PFSK-1 (cell line): ENCODE results near the gene ASB12.

Experiments used
- FOXP2 ChIP-seq: optimal IDR thresholded peaks from 2 replicates; pipeline ENCODE3; 2011; ENCODE audit warnings: borderline replicate concordance, control low read depth, inconsistent platforms; ENCODE audit not compliant: insufficient read depth; ENCODE audit errors: extremely low read length, extremely low read depth
- POLR2AphosphoS5 ChIP-seq: IDR thresholded peaks from 2 replicates; pipeline ENCODE4 v1.6.1; 2012; ENCODE audit warnings: low read depth, mild to moderate bottlenecking, control low read depth, low read length, moderate library complexity
- REST ChIP-seq, 2 experiments: IDR thresholded peaks; 2 replicates each; pipeline versions ENCODE4 v1.6.1 to v1.8.0; 2011 to 2012; ENCODE audit warnings: low read depth in 2 of 2, low read length in 2 of 2, control low read depth in 1 of 2, inconsistent platforms in 1 of 2, mild to moderate bottlenecking in 1 of 2, moderate library complexity in 1 of 2; ENCODE audit not compliant: insufficient read depth in 1 of 2
- SIN3A ChIP-seq: IDR thresholded peaks from 2 replicates; pipeline ENCODE4 v1.6.1; 2012; ENCODE audit warnings: mild to moderate bottlenecking, low read length, moderate library complexity, borderline replicate concordance; ENCODE audit not compliant: insufficient read depth
- TAF1 ChIP-seq: IDR thresholded peaks from 2 replicates; pipeline ENCODE4 v1.6.1; 2012; ENCODE audit warnings: low read length, control low read depth, borderline replicate concordance; ENCODE audit not compliant: insufficient read depth

The ASB12 gene

GRCh38 chrX:64196606-64197005 is 33.8 kb downstream of the ASB12 start:
- TF ChIP-seq SIN3A (no peak), REST (IDR thresholded peaks at IDR 0.05; ENCODE audit: insufficient read depth in 1 of 2, low read depth in 2 of 2, low read length in 2 of 2) (no peak), TAF1 (no peak), FOXP2 (no peak), POLR2AphosphoS5 (no peak)

- no peak for TF ChIP-seq REST (IDR thresholded peaks at IDR 0.05; ENCODE audit: insufficient read depth in 1 of 2, low read depth in 2 of 2, low read length in 2 of 2)
- no peak for TF ChIP-seq SIN3A
- TF ChIP-seq TAF1 = no peak
- no peak for TF ChIP-seq FOXP2
- no peak for TF ChIP-seq POLR2AphosphoS5
These were observed 34.5 kb downstream of the ASB12 start for GRCh38 chrX:64195862-64196261.

- TF ChIP-seq TAF1 = no peak
- TF ChIP-seq SIN3A = no peak
- no peak for TF ChIP-seq POLR2AphosphoS5
- TF ChIP-seq FOXP2 = no peak
- no peak for TF ChIP-seq REST (IDR thresholded peaks at IDR 0.05; ENCODE audit: insufficient read depth in 1 of 2, low read depth in 2 of 2, low read length in 2 of 2)
These were observed 37.7 kb downstream of the ASB12 start for GRCh38 chrX:64192673-64193072.

- TF ChIP-seq FOXP2 (no peak), REST (IDR thresholded peaks at IDR 0.05; ENCODE audit: insufficient read depth in 1 of 2, low read depth in 2 of 2, low read length in 2 of 2) (no peak), POLR2AphosphoS5 (no peak), TAF1 (no peak), SIN3A (no peak)
These were observed 38.4 kb downstream of the ASB12 start for GRCh38 chrX:64192040-64192439.
